A673 (cell line): ENCODE results near the gene SHROOM3. TPM values are rescaled to one million over a fixed set of nuclear protein-coding genes. Genes with fewer than 3 reads are reported as not detected.

ENCODE experiments used
- BruUV-seq: library from RNA; stranded (reverse); fragments of 400-500 nt; replicated peaks from 2 replicates; lab custom pipeline; 2021; lab: Mats Ljungman, UMichigan
- CTCF ChIA-PET: fragments of 300-600 bp; sonication (Branson Sonifier 250); formaldehyde crosslinking; loops from one replicate; lab custom pipeline; 2022; ENCODE audit warnings: antibody characterized with exemption; lab: Charles Lee
- POLR2A ChIA-PET: fragments of 300-600 bp; sonication (Branson Sonifier 250); formaldehyde crosslinking; loops from one replicate; lab custom pipeline; 2022; ENCODE audit warnings: antibody characterized with exemption; ENCODE audit not compliant: low non-redundant PET; lab: Charles Lee
- DNase-seq: peaks from one replicate; pipeline ENCODE4 v3.0.0-alpha.2; 2015; ENCODE audit warnings: low spot score
- H3K27ac ChIP-seq: fragments of 200-600 bp; sonication (generic); 2 replicates; pipeline ENCODE4 v1.5.1; 2016; ENCODE audit warnings: mixed run types, low read depth, mild to moderate bottlenecking, mixed read lengths, antibody characterized with exemption, low read length; ENCODE audit not compliant: poor library complexity, severe bottlenecking
- H3K27me3 ChIP-seq: fragments of 200-600 bp; sonication (generic); replicated peaks from 2 replicates; pipeline ENCODE4 v1.6.1; 2017; ENCODE audit warnings: mixed run types, low read depth, mild to moderate bottlenecking, mixed read lengths, antibody characterized with exemption, low read length; ENCODE audit not compliant: insufficient read depth, poor library complexity
- H3K36me3 ChIP-seq: fragments of 200-600 bp; sonication (generic); 2 replicates; pipeline ENCODE4 v1.6.1; 2016; ENCODE audit warnings: mixed run types, mild to moderate bottlenecking, mixed read lengths, antibody characterized with exemption, low read length; ENCODE audit not compliant: insufficient read depth, poor library complexity, severe bottlenecking
- H3K4me1 ChIP-seq: fragments of 200-600 bp; sonication (generic); 2 replicates; pipeline ENCODE4 v1.6.1; 2017; ENCODE audit warnings: mixed run types, mild to moderate bottlenecking, mixed read lengths, antibody characterized with exemption, low read length; ENCODE audit not compliant: insufficient read depth, poor library complexity, severe bottlenecking
- H3K4me3 ChIP-seq: fragments of 200-600 bp; sonication (generic); 2 replicates; pipeline ENCODE4 v1.5.1; 2016; ENCODE audit warnings: low read depth, mixed run types, mild to moderate bottlenecking, mixed read lengths, low read length; ENCODE audit not compliant: poor library complexity, severe bottlenecking
- H3K9me3 ChIP-seq: fragments of 200-600 bp; sonication (generic); 2 replicates; pipeline ENCODE4 v1.6.1; 2016; ENCODE audit warnings: mixed run types, low read depth, mild to moderate bottlenecking, mixed read lengths, antibody characterized with exemption, low read length; ENCODE audit not compliant: poor library complexity, severe bottlenecking
- EZH2 ChIP-seq: fragments of 200-600 bp; sonication (generic); IDR thresholded peaks from 2 replicates; pipeline ENCODE4 v1.6.1; 2017; ENCODE audit warnings: borderline replicate concordance, low read depth, mild to moderate bottlenecking, mixed read lengths, antibody characterized with exemption, low read length; ENCODE audit not compliant: poor library complexity, severe bottlenecking
- intact Hi-C: fragments of 100-400 bp; cut with micrococcal nuclease; formaldehyde crosslinking; loops from one replicate; pipeline ENCODE4 v1.10.0; 2022; ENCODE audit not compliant: unreplicated experiment
- total RNA-seq: library from RNA; stranded (reverse); gene quantifications from 2 replicates; pipeline ENCODE4 v1.2.3, GENCODE V29; 2021
- TF ChIP-seq, protein P1 (sequence below): fragments of 300-800, 200-600 bp; sonication (generic); conservative IDR thresholded peaks from 2 replicates; pipeline ENCODE4 v1.5.1; 2017; ENCODE audit warnings: low read depth, mild to moderate bottlenecking, antibody characterized with exemption, low read length, moderate library complexity, mixed read lengths

SHROOM3 gene
- total RNA-seq, 1 experiment from 2014 or later = 9.3 TPM

DNA sequence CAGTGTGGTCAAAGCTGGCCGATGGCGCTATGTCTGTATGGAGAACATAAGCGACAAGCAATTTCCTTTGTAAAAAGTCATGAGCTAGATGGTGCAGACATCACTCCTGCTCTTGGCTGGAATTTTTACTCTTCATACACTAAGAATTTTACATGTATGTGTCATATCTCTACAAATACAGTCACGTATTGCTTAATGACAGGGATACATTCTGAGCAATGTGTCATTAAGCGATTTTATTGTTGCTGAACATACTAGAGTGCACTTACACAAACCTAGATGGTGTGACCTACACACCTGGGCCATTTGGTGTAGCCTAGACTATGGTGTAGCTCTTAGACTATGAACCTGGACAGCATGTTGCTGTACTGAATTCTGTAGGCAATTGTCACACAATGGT is 277.5 kb downstream of the SHROOM3 start:
- ChIA-PET POLR2A (no interaction called here), CTCF (no interaction called here)
- H3K27ac ChIP-seq = no peak overlapping the region
- peaks cover 4% of the 10 kb centered on the region for H3K36me3 ChIP-seq
- no peaks in the 10 kb centered on the region for H3K27me3 ChIP-seq
- intact Hi-C loops = no loop called here
- no peak for TF ChIP-seq EZH2
- TF ChIP-seq, protein P1, sequence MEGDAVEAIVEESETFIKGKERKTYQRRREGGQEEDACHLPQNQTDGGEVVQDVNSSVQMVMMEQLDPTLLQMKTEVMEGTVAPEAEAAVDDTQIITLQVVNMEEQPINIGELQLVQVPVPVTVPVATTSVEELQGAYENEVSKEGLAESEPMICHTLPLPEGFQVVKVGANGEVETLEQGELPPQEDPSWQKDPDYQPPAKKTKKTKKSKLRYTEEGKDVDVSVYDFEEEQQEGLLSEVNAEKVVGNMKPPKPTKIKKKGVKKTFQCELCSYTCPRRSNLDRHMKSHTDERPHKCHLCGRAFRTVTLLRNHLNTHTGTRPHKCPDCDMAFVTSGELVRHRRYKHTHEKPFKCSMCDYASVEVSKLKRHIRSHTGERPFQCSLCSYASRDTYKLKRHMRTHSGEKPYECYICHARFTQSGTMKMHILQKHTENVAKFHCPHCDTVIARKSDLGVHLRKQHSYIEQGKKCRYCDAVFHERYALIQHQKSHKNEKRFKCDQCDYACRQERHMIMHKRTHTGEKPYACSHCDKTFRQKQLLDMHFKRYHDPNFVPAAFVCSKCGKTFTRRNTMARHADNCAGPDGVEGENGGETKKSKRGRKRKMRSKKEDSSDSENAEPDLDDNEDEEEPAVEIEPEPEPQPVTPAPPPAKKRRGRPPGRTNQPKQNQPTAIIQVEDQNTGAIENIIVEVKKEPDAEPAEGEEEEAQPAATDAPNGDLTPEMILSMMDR = no peak
- no peak overlapping the region for H3K4me3 ChIP-seq
- no peaks in the 10 kb centered on the region for H3K9me3 ChIP-seq
- no TSS peak for BruUV-seq
- H3K4me1 ChIP-seq = no peaks in the 10 kb centered on the region
- no peak for DNase-seq

DNA sequence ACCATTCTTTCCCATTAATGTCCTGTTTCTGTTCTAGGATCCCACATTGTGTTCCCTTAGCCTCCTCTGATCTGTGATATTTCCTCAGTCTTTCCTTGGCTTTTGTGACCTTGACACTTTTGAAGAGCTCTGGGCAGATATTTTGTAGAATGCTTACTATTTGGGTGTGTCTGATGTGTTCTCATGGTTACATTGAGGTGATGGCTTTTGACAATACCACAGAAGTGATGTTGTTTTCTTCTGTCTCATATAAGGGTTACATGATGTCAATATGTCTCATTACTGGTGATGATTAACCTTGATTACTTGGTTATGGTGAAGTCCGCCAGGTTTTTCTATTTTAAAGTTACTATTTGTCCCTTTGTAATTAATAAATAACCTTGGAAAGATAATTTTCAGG is 279.2 kb downstream of the SHROOM3 start:
- ChIA-PET POLR2A (no interaction called here), CTCF (no interaction called here)
- H3K4me1 ChIP-seq = no peaks in the 10 kb centered on the region
- no TSS peak for BruUV-seq
- no peak for DNase-seq
- H3K4me3 ChIP-seq = no peak overlapping the region
- TF ChIP-seq EZH2 = no peak
- TF ChIP-seq, protein P1 = no peak
- no peaks in the 10 kb centered on the region for H3K27me3 ChIP-seq
- peaks cover 4% of the 10 kb centered on the region for H3K36me3 ChIP-seq
- no peak overlapping the region for H3K27ac ChIP-seq
- intact Hi-C loops = no loop called here
- no peaks in the 10 kb centered on the region for H3K9me3 ChIP-seq

DNA sequence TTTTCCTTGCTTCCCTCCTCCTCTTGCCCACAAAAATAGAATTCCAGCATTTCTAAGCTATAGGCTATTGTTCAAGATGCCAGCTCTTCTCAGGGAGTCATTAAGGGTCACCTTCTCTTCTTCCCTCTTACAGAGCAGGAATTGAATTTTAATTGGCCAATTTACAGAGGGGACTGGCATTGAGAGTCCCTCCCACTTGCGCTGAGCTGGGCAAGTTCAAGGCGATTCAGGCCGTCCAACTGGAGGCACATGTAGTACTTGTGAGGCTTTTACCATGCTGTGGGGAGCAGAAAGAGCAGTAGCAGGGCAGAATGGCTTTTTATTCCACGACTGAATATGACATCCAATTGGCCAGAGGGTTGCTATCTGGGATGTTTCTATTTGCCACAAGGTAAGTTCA is 281.0 kb downstream of the SHROOM3 start:
- CTCF ChIA-PET = no interaction called here
- BruUV-seq = no TSS peak
- Histone ChIP-seq H3K4me1 (no peaks in the 10 kb centered on the region), H3K36me3 (no peaks in the 10 kb centered on the region), H3K27ac (no peak overlapping the region), H3K4me3 (no peak overlapping the region), H3K27me3 (no peaks in the 10 kb centered on the region), H3K9me3 (no peaks in the 10 kb centered on the region)
- intact Hi-C loops = no loop called here
- POLR2A ChIA-PET = no interaction called here
- no peak for DNase-seq
- no peak for TF ChIP-seq EZH2
- TF ChIP-seq, protein P1 = no peak
